HepG2 (cell line): ENCODE data around the gene SLC25A45. TPM values are rescaled to one million over a fixed set of nuclear protein-coding genes. Genes with fewer than 3 reads are reported as not detected.

ENCODE experiments used
- ADNP ChIP-seq: sonication (generic); formaldehyde crosslinking; IDR thresholded peaks from 2 replicates; pipeline ENCODE4 v1.4.0; 2020; ENCODE audit warnings: missing genetic modification reagents
- AKAP8 ChIP-seq: sonication (generic); formaldehyde crosslinking; IDR thresholded peaks from 2 replicates; pipeline ENCODE4 v1.5.1; 2020; ENCODE audit warnings: mild to moderate bottlenecking, missing genetic modification reagents
- ATAD3A ChIP-seq: sonication (generic); formaldehyde crosslinking; IDR thresholded peaks from 2 replicates; pipeline ENCODE4 v1.4.0; 2020; ENCODE audit warnings: missing genetic modification reagents
- ATF5 ChIP-seq: sonication (generic); formaldehyde crosslinking; IDR thresholded peaks from 2 replicates; pipeline ENCODE4 v1.4.0; 2020; ENCODE audit warnings: mild to moderate bottlenecking, low read depth, missing genetic modification reagents
- CREM ChIP-seq, 2 experiments: sonication (generic) in 1 of 2; formaldehyde crosslinking in 1 of 2; IDR thresholded peaks; 2 replicates each; pipeline versions ENCODE4 v1.4.0 to v1.6.1; 2016 to 2020; ENCODE audit warnings: antibody characterized with exemption in 1 of 2, mild to moderate bottlenecking in 1 of 2, missing genetic modification reagents in 1 of 2
- E2F1 ChIP-seq: sonication (generic); formaldehyde crosslinking; IDR thresholded peaks from 2 replicates; pipeline ENCODE4 v1.5.0; 2020; ENCODE audit warnings: missing genetic modification reagents
- EEA1 ChIP-seq: sonication (generic); formaldehyde crosslinking; IDR thresholded peaks from 2 replicates; pipeline ENCODE4 v1.5.1; 2020; ENCODE audit warnings: mild to moderate bottlenecking, missing genetic modification reagents, borderline replicate concordance
- FOXJ3 ChIP-seq: sonication (generic); formaldehyde crosslinking; IDR thresholded peaks from 2 replicates; pipeline ENCODE4 v1.4.0; 2020; ENCODE audit warnings: missing genetic modification reagents, mild to moderate bottlenecking, borderline replicate concordance
- GLMP ChIP-seq: sonication (generic); formaldehyde crosslinking; IDR thresholded peaks from 2 replicates; pipeline ENCODE4 v1.9.0; 2021; ENCODE audit warnings: missing genetic modification reagents, mild to moderate bottlenecking, borderline replicate concordance
- KDM1A ChIP-seq: IDR thresholded peaks from 2 replicates; pipeline ENCODE4 v1.6.1; 2016; ENCODE audit warnings: missing compliant biosample characterization
- MAF1 ChIP-seq: sonication (generic); formaldehyde crosslinking; IDR thresholded peaks from 2 replicates; pipeline ENCODE4 v1.5.0; 2020; ENCODE audit warnings: missing genetic modification reagents, borderline replicate concordance
- MED8 ChIP-seq: sonication (generic); formaldehyde crosslinking; IDR thresholded peaks from 2 replicates; pipeline ENCODE4 v1.8.1; 2023; ENCODE audit warnings: mild to moderate bottlenecking, missing genetic modification reagents; ENCODE audit not compliant: insufficient replicate concordance
- MLXIP ChIP-seq: sonication (generic); formaldehyde crosslinking; IDR thresholded peaks from 2 replicates; pipeline ENCODE4 v1.9.0; 2021; ENCODE audit warnings: missing genetic modification reagents, borderline replicate concordance
- NR1H2 ChIP-seq: sonication (generic); formaldehyde crosslinking; IDR thresholded peaks from 2 replicates; pipeline ENCODE4 v1.8.1; 2022; ENCODE audit warnings: low read depth, missing genetic modification reagents, borderline replicate concordance
- PATZ1 ChIP-seq: sonication (generic); formaldehyde crosslinking; IDR thresholded peaks from 2 replicates; pipeline ENCODE4 v1.4.0; 2020; ENCODE audit warnings: missing genetic modification reagents
- SMAD9 ChIP-seq: sonication (generic); formaldehyde crosslinking; IDR thresholded peaks from 2 replicates; pipeline ENCODE4 v1.5.1; 2020; ENCODE audit warnings: mild to moderate bottlenecking, missing genetic modification reagents
- SYNCRIP ChIP-seq: fragments of 200-400 bp; formaldehyde crosslinking; IDR thresholded peaks from 2 replicates; pipeline ENCODE4 v1.6.1; 2018; ENCODE audit warnings: mild to moderate bottlenecking, low read depth, low read length; ENCODE audit not compliant: insufficient read depth
- ZNF180 ChIP-seq: sonication (generic); formaldehyde crosslinking; IDR thresholded peaks from 2 replicates; pipeline ENCODE4 v1.4.0; 2020; ENCODE audit warnings: low read depth, missing genetic modification reagents, borderline replicate concordance
- ZNF431 ChIP-seq: sonication (generic); formaldehyde crosslinking; IDR thresholded peaks from 2 replicates; pipeline ENCODE4 v1.9.0; 2022; ENCODE audit warnings: missing genetic modification reagents, low read depth, mild to moderate bottlenecking, borderline replicate concordance
- ZNF564 ChIP-seq: sonication (generic); formaldehyde crosslinking; IDR thresholded peaks from 2 replicates; pipeline ENCODE4 v1.8.1; 2023; ENCODE audit warnings: mild to moderate bottlenecking, missing genetic modification reagents
- polyA plus RNA-seq, 8 experiments: library from polyadenylated mRNA; depleted of rRNA in 3 of 8; stranded (reverse) in 7 of 8; unstranded in 1 of 8; fragments of >200 nt; fragmentation: Illumina TruSeq in 4 of 8; extraction: Trizol in 4 of 8; gene quantifications; 2 replicates each; pipeline versions ENCODE4 v1.2.1 to v1.2.3, GENCODE V29; 2011 to 2016; ENCODE audit warnings: low read depth in 4 of 8, missing spikeins in 1 of 8, mixed read lengths in 1 of 8; ENCODE audit not compliant: insufficient read depth in 1 of 8
- total RNA-seq, 5 experiments: library from RNA; depleted of rRNA; stranded (reverse); fragments of >200 nt; fragmentation: Illumina TruSeq; extraction: Trizol; gene quantifications; 2 replicates each; pipeline ENCODE4 v1.2.3, GENCODE V29; 2016; ENCODE audit warnings: low read depth in 1 of 5

The SLC25A45 gene
- total and polyA plus RNA-seq, 2 of the 13 experiments (the other 11 are each of a cell fraction or from before 2014, with no cell fraction given), result 1.2 to 3.4 TPM

- TF ChIP-seq MLXIP (no peak), PATZ1 (CRISPR knock-in tag) (peak; percentile 82), E2F1 (CRISPR knock-in tag) (peak; percentile 79; the same call in 1 of the 2 replicates), NR1H2 (CRISPR knock-in tag) (no peak), ZNF180 (CRISPR knock-in tag) (no peak), EEA1 (CRISPR knock-in tag) (no peak), ATF5 (CRISPR knock-in tag) (no peak; the same call in 1 of the 2 replicates), AKAP8 (CRISPR knock-in tag) (peak; percentile 78; the same call in 1 of the 2 replicates), GLMP (CRISPR knock-in tag) (no peak), FOXJ3 (no peak), ATAD3A (CRISPR knock-in tag) (no peak), KDM1A (CRISPR knock-in tag) (no peak; the same call in 1 of the 2 replicates), MED8 (CRISPR knock-in tag) (peak; percentile 91), ADNP (CRISPR knock-in tag) (no peak), ZNF564 (CRISPR knock-in tag) (peak; percentile 58; the same call in 1 of the 2 replicates), MAF1 (CRISPR knock-in tag) (no peak), ZNF431 (CRISPR knock-in tag) (no peak), SYNCRIP (no peak), CREM (IDR thresholded peaks at IDR 0.05) (peak; percentile 50; the same call in 1 of the 2 replicates), CREM (CRISPR knock-in tag; IDR thresholded peaks at IDR 0.05) (no peak), SMAD9 (CRISPR knock-in tag) (no peak)
Observed at GRCh38 chr11:65382033-65382803, at the start of gene SLC25A45 (continued).
